DND-41 (cell line): ENCODE data around the gene SMPX.

Experiments
- CTCF ChIP-seq: IDR thresholded peaks from 2 replicates; pipeline ENCODE4 v1.5.1; 2012; ENCODE audit warnings: borderline replicate concordance, low read length, moderate library complexity, mild to moderate bottlenecking; ENCODE audit not compliant: poor library complexity, severe bottlenecking; ENCODE audit errors: extremely low read depth
- EZH2 ChIP-seq: IDR thresholded peaks from 3 replicates; pipeline ENCODE4 v1.6.1; 2012; ENCODE audit warnings: borderline replicate concordance, low read depth, mild to moderate bottlenecking, moderate library complexity, low read length, inconsistent platforms; ENCODE audit not compliant: severe bottlenecking

GRCh38 chrX:21758488-21758887 is 572 bp upstream of the SMPX start:
- no peak for TF ChIP-seq CTCF
- no peak for TF ChIP-seq EZH2
